ENCODE results near the gene CPLX1.

CPLX1 gene

DNA sequence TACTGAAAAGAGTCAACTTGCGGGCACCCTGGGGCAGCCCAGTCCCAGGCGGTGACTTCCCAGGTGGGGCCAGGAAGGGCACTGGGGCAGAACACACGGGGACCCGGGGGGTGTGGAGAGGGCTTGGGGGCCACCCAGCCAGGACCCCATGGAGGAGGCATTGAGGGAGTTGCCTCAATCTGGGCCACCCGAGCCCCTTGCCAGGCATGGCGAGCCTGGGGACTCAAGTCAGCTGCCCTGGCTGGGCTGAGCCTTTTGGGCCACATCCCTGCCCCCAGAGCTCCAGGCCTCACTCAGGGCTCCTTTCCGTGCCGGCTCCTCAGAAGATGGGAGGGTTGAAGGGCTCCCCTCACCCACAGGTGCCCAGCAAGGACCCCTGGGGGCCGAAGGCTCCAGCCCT, 6.6 kb upstream of the CPLX1 start:
- no peak for DNase-seq (ENCODE audit: low spot score)

DNA sequence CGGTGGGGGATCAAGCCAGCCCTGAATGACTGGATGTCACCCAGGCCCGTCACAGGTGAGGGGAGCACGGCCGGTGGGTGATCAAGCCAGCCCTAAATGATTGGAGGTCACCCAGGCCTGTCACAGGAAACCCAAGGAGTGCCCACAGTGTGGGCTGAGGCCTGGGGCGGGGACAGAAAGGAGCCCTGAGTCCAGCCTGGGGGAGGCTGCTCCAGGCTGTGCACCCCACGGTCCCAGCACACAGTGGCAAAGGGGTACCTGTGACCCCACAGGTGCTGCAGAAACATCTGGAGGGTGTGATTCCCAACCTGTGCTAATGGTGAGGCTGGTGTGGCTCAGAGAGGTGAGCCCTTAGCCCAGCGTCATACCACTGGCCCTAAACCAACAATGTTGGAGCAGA, 6.2 kb upstream of the CPLX1 start:
- DNase-seq (ENCODE audit: low spot score), result no peak

DNA sequence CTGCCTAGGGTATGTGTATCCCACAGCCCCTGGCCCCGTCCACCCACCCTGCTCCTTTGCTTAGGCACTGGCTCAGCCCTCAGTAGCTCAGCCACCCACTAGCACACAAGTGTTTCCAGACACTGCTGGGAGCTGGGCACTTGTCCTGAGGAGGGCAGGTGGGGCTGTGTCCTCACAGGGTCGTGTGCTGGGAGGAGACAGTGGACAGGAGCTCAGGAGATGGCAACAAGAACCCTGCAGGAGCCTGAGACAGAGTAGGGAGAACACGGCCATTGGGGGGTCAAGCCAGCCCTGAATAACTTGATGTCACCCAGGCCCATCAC, 5.5 kb upstream of the CPLX1 start:
- DNase-seq (ENCODE audit: low spot score), result no peak

DNA sequence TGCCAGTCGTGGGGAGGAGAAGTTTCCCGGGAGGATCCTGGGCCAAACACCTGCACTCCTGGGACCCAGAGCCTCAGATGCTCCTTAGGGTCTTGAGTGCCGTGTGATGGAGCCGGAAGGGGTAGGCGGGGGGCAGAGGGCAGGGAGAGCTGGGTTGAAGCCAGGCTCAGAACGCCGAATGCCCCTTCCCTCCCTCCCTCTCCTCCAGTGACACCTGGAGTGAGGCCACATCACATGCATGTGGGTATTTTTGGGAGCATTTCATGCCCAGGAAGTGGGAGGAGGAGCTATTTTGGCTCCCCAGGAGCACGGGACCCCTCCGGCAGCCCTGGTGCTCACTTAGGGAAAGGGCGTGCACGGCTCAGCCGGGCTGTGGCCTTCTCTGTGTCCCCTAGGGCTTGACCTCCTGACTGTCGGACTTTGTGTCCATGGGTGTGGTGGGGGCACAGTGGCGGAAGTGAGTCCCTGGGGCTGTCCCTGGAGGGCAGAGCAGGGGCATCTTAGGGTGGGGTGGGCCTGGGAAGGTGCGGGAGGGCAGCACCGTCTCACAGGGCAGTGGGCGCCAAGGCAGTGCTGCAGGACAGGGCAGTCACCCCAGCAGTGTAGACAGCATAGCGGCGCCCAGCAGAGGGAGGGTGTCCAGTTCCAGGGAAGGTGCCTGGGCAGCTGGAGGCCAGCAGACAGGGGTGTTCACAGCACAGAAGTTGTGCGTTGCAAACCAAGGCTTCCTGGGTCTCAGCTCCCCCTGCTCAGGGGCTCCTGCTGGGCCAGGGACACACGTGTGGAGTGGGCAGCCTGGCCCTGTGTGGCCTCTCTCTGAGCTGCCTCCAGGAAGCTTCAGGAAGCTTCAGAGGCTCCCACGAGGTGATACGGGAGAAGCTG, 4.9 kb upstream of the CPLX1 start:
- no peak for DNase-seq (ENCODE audit: low spot score)

DNA sequence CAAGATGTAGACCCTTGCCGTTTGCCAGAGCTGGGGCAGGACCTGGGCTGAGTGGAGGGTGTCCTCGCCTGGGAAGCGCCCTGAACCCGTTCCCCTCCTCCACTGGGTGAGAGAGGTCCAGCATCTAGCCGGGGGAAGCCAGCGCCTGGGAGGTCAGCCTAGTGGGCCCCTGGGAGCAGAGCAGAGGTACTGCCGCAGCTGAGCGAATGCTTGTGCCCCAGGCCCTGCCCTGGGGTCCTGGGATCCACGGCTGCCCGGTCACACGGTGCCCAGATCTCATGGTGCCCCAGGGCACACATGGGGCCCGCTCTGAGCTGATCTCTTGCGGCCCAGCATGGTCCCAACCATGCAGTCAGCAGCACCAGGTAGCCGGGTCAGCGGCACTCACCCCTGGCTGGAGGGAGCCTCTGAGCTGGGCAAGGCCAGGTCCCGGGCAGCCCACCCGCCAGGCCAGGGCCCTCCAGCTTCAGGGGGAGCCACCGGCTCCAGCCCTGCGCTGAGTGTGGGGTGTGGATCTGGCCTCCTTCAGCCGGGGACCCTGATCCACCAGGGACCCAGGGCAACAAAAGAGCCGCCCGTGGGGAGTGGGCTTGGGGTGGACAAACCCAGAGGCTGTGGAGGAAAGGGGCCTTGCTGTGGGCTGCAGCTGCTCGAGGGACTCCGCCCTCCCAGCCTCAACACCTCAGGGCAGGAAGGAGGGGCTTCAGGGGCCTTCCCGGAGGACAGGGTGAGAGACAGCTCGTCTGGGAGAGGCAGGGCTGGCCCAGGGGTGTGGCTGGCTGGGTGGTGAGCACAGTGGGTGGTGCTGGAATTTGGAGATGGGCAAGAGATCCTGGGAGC, 4.1 kb upstream of the CPLX1 start:
- DNase-seq (ENCODE audit: low spot score), result no peak

DNA sequence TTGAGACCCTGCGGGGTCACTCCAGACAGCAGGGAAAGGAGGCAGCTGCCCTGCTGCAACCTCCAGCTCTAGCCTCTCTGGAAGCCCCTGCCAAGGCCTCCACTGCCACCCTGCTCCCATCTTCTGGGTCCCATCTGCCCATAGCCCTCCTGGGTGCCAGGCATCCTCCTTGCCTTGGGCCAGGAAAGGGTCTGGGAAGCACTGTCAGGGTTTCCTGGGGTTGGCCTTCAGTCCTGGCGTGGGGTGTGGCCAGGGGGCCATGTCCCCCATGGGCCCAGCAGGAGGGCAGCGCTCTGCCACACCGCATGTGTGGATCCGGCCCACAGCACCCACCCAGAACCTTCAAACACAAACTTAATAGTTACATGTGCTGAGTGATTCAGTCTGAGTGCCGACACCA, 3.4 kb upstream of the CPLX1 start:
- no peak for DNase-seq (ENCODE audit: low spot score)

DNA sequence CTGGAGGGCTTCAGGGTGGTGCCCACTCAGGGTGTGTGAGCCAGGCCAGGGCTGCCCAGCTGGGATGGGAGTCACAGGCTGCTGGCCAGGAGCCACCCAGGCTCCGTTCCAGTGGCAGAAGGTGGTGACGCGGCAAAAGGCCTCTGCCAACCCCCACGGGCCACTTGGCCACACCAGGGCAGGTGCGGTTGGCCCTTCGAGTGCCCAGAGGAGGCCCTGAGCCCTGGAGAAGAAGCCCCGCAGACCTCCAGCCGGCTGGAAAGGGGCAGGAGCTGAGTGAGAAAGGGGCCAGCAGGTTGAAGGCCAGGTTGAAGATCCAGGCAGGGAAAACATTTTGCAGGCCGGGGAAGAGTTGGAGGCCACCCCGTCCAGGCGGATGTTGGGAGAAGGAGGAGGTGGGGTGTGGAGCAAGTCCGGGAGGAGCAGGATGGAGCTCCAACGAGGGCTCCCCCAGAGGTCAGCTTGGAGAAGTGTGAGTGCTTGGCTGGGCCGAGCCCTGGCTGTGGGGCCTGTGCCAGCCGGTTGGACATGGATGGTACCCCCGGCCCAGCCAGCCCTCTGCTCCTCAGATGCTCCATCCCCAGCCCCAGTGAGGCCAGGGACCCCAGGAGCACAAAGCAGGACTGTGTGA, 2.8 kb upstream of the CPLX1 start:
- DNase-seq (ENCODE audit: low spot score), result no peak

DNA sequence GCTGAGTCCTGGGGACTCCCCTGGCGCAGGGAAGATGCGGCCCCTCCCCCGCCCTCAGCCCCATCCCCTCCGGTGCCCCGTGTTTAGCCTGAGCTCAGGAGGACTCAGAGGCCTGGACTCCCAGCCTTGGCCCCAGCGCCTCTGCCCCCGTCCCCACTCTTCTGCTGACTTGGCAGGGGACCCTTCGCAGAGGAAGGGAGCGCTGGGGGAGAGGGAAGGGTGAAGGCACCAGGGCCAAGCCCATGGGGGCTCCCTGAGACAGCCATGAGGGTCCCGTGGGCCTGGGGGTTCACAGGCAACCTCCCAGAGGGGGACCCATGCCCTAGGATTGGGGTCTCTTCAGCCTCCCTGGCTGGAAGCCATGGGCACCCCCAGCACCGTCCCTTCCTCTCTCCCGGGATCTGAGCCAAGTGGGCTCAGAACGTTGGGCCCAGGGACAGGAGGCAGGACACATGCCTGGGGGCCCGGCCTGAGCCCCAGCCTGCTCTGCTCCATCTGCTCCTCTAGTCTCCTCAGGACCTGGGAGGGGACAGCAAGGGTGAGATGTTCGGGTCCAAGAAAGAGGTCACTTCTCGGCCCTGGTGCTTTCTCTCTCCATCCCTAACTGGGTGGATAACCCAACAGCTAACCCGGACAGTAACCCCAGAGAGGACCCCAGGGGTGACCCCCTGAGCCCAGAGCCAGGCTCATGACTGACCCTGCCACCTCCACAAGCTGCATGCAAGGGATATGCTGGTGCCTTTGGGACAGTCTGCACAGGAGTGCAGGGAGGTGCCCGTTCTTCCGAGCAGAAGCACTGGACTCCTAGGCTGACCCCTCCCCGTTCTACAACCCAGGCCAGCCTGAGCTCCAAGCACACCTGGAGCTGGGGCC, 1.5 kb upstream of the CPLX1 start:
- DNase-seq (ENCODE audit: low spot score), result no peak

DNA sequence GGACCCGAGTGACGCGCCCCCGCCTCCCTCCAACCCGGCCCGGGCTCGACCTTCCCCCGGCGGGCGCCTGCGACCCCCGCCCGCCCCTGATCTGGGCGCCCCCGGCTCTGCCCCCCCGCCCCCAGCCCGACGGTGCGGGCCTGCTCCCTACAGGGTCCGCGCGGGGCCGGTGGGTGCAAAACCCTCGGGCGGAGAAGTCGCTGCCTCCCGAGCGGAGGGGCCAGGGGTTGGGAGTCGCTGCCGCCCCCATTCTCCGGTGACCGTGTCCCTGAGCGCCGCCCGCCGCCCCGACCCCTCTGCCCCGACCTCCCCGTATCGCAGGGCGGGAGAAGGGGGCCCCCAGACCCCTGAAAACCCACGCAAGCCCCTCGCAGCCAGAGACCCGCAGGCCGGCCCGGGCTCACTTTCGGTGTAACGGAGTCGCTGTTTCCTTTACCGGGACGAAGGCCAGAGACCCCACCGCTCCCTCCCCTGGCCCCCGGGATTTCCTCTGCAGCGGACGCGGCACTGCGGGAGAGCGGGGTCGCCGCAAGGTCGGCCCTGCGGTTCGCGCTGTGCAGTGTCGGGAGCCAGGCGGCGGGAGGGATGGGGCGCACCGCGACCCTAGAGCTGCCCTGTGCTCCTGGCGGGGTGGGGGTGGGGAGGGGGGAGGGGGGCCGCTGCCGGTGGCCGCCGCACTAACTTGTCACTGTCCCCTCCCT, 729 bp upstream of the CPLX1 start:
- DNase-seq (ENCODE audit: low spot score), result no peak

DNA sequence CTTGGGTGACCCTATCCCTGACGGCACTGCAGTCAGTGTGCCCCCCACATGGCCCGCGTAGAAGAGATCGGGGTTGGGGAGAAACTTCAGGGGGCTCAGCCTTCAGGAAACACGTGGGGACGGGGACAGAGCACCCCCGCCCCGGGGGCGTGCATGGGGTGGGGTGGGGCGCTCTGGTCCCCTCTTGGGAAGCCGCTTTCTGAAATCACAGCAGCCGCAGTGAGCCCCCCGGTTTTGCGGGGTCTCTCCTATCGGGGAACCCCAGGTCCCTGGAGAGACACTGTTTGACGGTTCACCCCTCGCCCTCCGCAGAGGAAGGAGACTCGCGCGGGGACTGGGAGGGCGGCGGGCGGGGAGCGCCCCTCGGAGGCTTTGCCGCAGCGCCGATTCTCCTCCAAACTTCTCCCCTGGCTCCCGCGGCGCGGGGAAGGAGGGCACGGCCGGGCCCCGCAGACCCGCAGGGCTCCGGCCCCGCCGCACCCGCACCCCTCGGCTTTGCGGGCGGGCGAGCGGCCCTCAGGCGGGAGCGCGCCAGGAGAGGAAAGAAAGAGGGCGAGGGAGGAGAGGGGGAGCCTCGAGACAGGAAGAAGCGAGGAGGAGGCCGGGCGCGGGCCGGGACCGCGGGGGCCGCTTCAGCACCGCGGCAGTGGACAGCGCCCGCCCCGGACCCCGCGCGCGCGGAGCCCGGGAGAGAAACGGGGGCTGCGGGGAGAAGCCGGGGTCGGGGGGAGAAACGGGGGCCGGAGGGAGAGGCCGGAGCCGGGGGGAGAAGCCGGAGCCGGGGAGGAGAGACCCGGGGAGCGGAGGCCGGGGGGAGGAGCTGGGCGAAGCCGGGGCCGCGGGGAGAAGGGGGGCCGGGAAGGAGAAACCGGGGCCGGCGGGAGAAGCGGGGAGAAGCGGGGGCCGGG, 612 bp downstream of the CPLX1 start:
- DNase-seq (ENCODE audit: low spot score), result no peak

DNA sequence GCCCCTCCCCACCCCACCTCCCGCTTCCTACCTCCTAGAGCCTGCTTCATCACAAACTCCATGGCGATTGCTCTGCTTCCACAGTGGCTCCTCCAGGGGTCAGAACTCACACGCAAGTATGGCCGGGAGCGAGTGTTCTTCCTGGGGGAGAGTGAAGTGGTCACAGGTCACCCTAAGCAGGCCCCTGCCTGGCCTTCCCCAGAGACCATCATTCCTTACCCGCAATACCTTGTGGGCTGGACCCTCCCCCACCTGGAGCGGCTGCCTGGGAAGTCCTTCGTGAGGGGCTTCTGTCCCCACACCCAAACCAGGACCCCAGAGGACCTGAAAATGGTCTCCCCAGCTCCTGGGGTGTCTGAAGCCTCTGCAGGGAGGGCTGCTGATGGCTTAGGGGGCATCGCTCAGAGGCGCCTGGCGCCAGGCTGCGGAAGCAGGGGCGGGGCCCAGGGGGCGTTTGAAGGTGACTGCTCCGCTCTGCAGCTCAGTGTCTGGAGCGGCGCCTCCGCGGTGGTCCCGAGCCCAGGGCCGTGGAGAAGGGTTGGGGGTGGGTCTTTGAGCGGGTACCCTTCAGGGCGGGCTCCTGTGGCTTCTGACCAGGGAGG, 1.4 kb downstream of the CPLX1 start:
- DNase-seq (ENCODE audit: low spot score), result no peak

DNA sequence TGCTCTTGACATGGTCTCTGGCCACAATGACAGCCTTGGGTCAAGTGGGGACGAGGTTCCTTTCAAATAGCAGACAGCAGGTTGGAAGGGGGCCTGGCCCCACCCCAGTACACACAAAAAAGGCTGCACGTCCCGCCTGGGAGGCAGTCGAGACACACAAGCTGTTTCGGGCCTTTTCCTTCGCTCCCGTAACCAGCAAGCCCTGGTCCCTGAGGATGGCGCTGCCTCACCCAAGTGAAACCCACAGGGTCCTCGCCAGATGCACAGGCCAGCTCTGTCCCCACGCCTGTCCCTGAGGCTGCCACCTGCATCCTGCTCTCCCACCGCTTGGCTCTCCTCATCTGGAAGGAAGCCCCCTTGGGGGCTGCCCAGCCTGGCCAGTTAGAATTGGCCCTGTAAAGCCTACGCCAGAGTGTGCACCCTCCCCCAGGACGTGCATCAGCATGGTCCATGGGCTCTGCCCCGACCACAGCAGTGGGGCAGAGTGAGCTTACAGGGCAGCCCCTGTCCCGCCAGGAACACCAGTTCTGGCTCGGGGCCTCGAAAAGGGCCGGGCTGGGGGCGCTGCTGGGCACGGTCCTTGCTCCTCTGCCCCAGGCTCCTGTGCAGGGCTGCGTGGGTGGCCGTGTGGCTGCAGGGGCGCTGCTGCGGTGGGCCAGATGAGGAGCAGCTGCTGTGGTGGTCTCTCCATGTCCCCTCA, 2.0 kb downstream of the CPLX1 start:
- DNase-seq (ENCODE audit: low spot score), result no peak

DNA sequence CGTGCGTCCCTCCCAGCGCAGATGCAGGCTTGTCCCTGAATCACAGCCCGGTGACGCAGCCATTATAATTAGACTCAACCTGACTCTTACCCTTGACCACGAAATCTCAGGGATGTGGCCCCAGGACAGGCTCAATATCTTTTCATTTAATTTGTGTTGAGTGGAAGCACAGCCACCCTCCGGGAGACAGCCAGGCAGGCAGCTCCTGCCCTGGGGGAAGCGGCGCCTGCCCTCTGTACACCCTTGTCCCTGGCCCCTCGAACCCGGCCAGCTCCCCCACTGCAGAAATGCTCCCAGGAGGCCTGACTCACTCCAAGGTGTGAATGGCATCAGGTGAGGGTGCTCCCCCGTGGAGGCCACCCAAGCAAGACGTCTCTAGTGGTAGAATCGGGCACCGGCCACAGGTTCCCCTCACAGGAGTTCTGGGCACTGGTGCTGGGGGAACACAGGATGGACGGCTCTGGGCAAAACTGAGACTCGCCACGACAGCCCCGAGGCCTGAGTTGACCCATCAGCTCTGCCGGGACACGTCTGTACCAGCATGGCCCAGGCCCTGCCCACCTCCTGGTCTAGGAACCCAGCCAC, 2.7 kb downstream of the CPLX1 start:
- DNase-seq (ENCODE audit: low spot score), result no peak

DNA sequence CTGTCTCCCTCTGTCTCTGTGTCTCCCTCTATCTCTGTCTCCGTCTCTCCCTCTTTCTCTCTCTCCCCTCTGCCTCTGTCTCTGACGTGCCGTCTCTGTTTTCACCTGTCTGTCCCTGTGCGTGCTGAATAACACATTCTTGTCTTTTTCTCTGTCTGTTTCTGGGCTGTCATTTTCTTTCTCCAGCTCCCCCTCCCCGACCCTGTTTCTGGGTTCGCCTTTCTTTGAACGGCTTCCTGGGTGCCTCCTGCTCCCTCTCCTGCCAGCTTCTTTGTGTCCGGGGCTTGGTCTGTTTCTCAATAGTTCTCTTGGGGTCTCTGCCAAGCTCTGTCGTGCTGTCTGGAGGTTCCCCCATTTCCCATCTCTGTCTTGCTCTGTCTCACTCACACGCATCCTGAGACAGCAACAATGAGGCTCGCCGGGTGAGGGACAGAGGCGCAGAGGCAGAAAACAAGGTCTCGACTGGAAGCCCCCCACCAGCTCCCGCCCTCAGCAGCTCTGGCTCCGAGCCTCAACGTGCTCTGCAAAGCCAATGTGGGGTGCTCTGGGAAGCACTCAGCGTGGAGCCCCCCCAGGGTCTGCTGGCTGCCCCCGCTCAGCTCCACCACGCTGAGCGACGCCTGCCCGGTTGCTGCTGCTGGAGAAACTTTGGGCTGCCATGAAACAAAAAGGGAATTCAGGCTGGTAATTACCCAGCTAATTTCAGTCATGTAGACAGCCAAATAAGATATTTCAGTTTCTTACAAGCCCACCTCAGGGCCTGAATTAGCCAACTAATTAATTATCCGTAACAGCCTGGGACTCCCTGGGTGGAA, 3.4 kb downstream of the CPLX1 start:
- DNase-seq (ENCODE audit: low spot score), result no peak

DNA sequence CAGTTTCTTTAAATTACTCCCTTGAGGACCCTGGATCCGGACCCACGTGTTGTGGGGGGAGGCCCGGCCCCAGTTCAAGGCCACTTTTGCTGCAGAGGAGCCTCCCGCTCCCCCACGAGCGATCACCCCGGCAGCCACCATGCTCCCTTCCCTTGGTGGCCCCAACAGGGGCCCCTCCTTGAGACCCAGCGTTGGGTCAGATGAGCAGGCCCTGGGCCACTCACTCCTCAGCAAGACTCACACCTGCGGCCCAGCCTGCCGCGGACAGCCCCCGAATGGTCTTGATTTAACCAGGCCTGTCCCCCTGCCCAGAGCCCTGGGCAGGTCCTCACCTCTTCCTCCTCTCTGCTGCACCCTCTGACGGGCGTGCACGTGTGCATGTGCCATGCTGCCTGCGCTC, 4.3 kb downstream of the CPLX1 start:
- DNase-seq (ENCODE audit: low spot score), result no peak

DNA sequence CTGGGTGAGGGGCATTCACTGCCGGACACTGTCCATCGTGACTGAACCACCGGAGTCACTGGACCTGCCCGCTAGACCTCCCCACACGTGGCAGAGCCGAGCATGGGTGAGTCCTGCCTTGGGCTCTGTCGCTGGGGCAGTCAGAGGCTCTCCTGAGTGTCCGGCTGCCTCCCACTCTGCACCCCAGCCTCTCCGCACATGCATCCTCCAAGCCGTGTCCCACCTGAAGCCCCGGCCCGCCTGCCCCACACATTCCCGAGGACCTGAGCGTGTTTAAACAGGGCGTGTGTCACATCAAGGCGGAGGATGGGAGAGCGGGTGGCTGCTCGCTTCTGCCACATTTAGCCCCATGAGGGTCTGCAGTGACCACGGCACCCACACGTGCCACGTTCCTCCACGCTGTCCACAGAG, 4.7 kb downstream of the CPLX1 start:
- no peak for DNase-seq (ENCODE audit: low spot score)

DNA sequence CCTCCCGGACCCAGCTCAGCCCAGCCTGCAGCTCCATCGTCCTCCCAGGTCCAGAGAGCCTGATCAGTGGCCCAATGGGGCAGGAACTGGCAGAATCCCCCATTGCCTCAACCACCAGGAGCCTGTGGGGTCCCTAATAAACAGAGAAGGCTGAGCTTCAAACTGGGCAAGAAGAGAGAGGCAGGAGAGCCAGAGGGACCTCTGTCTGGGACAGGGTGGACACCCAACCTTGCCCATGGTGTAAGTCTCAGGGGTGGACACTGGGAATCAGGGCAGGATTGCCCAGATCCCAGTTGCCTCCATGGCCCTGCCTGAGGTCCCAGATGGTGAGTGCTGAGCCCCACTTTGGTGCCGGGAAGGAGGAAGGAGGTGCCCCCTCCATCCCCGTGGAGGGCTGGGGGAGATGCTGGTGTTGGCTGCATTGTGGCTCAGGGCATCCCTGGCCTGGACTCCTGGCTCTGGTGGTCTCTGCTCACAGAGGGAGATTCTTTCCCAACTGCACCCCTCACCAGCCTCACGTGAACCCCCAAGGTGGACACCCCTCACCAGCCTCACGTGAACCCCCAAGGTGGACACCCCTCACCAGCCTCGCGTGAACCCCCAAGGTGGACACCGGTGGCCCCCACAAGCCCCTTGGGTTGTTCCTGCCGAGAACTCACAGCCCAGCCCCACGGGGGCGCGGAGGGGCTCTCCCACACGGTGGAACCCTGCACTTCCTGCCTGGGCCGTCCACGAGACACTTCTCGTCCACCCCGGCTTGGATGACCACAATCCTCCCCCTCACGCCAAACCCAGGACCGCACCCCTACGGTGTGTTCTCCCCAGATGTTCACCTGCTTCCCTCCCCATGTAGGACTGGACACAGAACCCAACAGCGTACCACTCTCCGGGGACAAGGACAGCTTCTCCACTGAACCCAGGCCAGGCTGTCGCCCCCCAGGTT, 5.4 kb downstream of the CPLX1 start:
- no peak for DNase-seq (ENCODE audit: low spot score)

All from LoVo (cell line).